MCF 10A (cell line): ENCODE data around the gene CRTAC1. TPM values are rescaled to one million over a fixed set of nuclear protein-coding genes. Genes with fewer than 3 reads are reported as not detected.

Source experiments
- BruUV-seq: library from RNA; stranded (reverse); fragments of 400-500 nt; replicated peaks from 2 replicates; lab custom pipeline; 2021; lab: Mats Ljungman, UMichigan
- CTCF ChIA-PET: fragments of 300-600 bp; sonication (Branson Sonifier 250); formaldehyde crosslinking; extraction: SDS; loops from one replicate; lab custom pipeline; 2021; ENCODE audit warnings: antibody characterized with exemption, inconsistent platforms; lab: Yijun Ruan, JAX
- POLR2A ChIA-PET: fragments of 300-600, 350-650 bp; sonication (Branson Sonifier 250); formaldehyde crosslinking; extraction: SDS; loops from one replicate; lab custom pipeline; 2020; ENCODE audit warnings: antibody characterized with exemption, inconsistent platforms; lab: Yijun Ruan, JAX
- DNase-seq: peaks from one replicate; pipeline ENCODE4 v3.0.0-alpha.2; 2018; ENCODE audit not compliant: unreplicated experiment
- H3K27ac Mint-ChIP-seq: one replicate; pipeline ENCODE4 v1.8.0; 2022; ENCODE audit warnings: mild to moderate bottlenecking, low read depth, mixed read lengths; ENCODE audit not compliant: unreplicated experiment
- H3K27me3 Mint-ChIP-seq: one replicate; pipeline ENCODE4 v1.8.0; 2022; ENCODE audit warnings: mixed read lengths; ENCODE audit not compliant: insufficient read depth, unreplicated experiment
- H3K36me3 Mint-ChIP-seq: one replicate; pipeline ENCODE4 v1.8.0; 2022; ENCODE audit warnings: mild to moderate bottlenecking, moderate library complexity, mixed read lengths; ENCODE audit not compliant: insufficient read depth, unreplicated experiment
- H3K4me1 Mint-ChIP-seq: one replicate; pipeline ENCODE4 v1.8.0; 2022; ENCODE audit warnings: mixed read lengths; ENCODE audit not compliant: insufficient read depth, unreplicated experiment
- H3K4me3 Mint-ChIP-seq: one replicate; pipeline ENCODE4 v1.8.0; 2022; ENCODE audit warnings: mild to moderate bottlenecking, moderate library complexity, mixed read lengths; ENCODE audit not compliant: unreplicated experiment
- H3K9me3 Mint-ChIP-seq: one replicate; pipeline ENCODE4 v1.8.0; 2022; ENCODE audit warnings: mixed read lengths; ENCODE audit not compliant: unreplicated experiment
- CTCF ChIP-seq: fragments of 200-600 bp; IDR thresholded peaks from one replicate; pipeline ENCODE4 v1.8.0; 2022; ENCODE audit warnings: antibody characterized with exemption, mild to moderate bottlenecking; ENCODE audit not compliant: unreplicated experiment
- intact Hi-C: fragments of 100-400 bp; cut with micrococcal nuclease; formaldehyde crosslinking; loops from 2 replicates; pipeline ENCODE4 v1.14.1; 2022
- total RNA-seq: library from RNA; stranded (reverse); gene quantifications from 2 replicates; pipeline ENCODE4 v1.2.3, GENCODE V29; 2022

CRTAC1 gene
- total RNA-seq, 1 experiment from 2014 or later, result not detected

- no TSS peak for BruUV-seq
Observed at GRCh38 chr10:97838091-97838490, 192.3 kb downstream of the CRTAC1 start.

GRCh38 chr10:97836446-97836845, 194.0 kb downstream of the CRTAC1 start:
- Mint-ChIP-seq H3K4me3 (no peak overlapping the region), H3K27me3 (peaks cover 34% of the 10 kb centered on the region), H3K4me1 (peaks cover 10% of the 10 kb centered on the region), H3K27ac (no peak overlapping the region), H3K36me3 (no peaks in the 10 kb centered on the region), H3K9me3 (no peaks in the 10 kb centered on the region)
- CTCF ChIA-PET, result no interaction called here
- BruUV-seq, result no TSS peak
- no peak for DNase-seq
- intact Hi-C loops, result no loop called here
- TF ChIP-seq CTCF, result no peak
- POLR2A ChIA-PET, result no interaction called here

More at GRCh38 chr10:97838091-97838490, 192.3 kb downstream of the CRTAC1 start:
- DNase-seq, result no peak
- no peak overlapping the region for H3K4me3 Mint-ChIP-seq
- no peak overlapping the region for H3K27ac Mint-ChIP-seq
- TF ChIP-seq CTCF, result no peak
- H3K4me1 Mint-ChIP-seq, result peaks cover 16% of the 10 kb centered on the region
- ChIA-PET CTCF (interaction anchor here (1.2 to 1.5 kb wide), 2 partner anchors 31 to 46 kb away, joined by 3 read pairs; no protein-coding TSS in a partner anchor), POLR2A (interaction anchor here (1.8 kb wide), 1 partner anchor 16 kb away, joined by 3 read pairs; no protein-coding TSS in a partner anchor)
- no peaks in the 10 kb centered on the region for H3K36me3 Mint-ChIP-seq
- intact Hi-C loops, result no loop called here
- H3K9me3 Mint-ChIP-seq, result no peaks in the 10 kb centered on the region
- peaks cover 24% of the 10 kb centered on the region for H3K27me3 Mint-ChIP-seq

- no peak overlapping the region for H3K27ac Mint-ChIP-seq
- CTCF ChIA-PET, result interaction anchor here (0.9 kb wide), 1 partner anchor 38 kb away, joined by 3 read pairs; no protein-coding TSS in a partner anchor
- no peaks in the 10 kb centered on the region for H3K36me3 Mint-ChIP-seq
- intact Hi-C loops, result no loop called here
- H3K9me3 Mint-ChIP-seq, result no peaks in the 10 kb centered on the region
- peaks cover 27% of the 10 kb centered on the region for H3K27me3 Mint-ChIP-seq
- H3K4me1 Mint-ChIP-seq, result no peaks in the 10 kb centered on the region
- POLR2A ChIA-PET, result interaction anchor here (0.7 kb wide), 1 partner anchor 9 kb away, joined by 3 read pairs; no protein-coding TSS in a partner anchor
- BruUV-seq, result no TSS peak
- H3K4me3 Mint-ChIP-seq, result no peak overlapping the region
- DNase-seq, result no peak
- TF ChIP-seq CTCF, result no peak
Observed at GRCh38 chr10:97831259-97831658, 199.2 kb downstream of the CRTAC1 start.

- Mint-ChIP-seq H3K27ac (no peak overlapping the region), H3K4me1 (no peaks in the 10 kb centered on the region), H3K36me3 (no peaks in the 10 kb centered on the region), H3K9me3 (no peaks in the 10 kb centered on the region), H3K27me3 (peaks cover 27% of the 10 kb centered on the region), H3K4me3 (no peak overlapping the region)
- intact Hi-C loops, result no loop called here
- ChIA-PET CTCF (interaction anchor here (0.9 kb wide), 2 partner anchors 39 to 85 kb away, joined by 3 to 5 read pairs; no protein-coding TSS in a partner anchor), POLR2A (no interaction called here)
- no peak for TF ChIP-seq CTCF
- DNase-seq, result no peak
- no TSS peak for BruUV-seq
Observed at GRCh38 chr10:97830064-97830463, 200.4 kb downstream of the CRTAC1 start.
